ENCODE measurements around the gene NPRL2. TPM values are rescaled to one million over a fixed set of nuclear protein-coding genes. Genes with fewer than 3 reads are reported as not detected.

Gene NPRL2
- total RNA-seq, 2 experiments from 2014 or later = 33.2 to 35.8 TPM

DNA sequence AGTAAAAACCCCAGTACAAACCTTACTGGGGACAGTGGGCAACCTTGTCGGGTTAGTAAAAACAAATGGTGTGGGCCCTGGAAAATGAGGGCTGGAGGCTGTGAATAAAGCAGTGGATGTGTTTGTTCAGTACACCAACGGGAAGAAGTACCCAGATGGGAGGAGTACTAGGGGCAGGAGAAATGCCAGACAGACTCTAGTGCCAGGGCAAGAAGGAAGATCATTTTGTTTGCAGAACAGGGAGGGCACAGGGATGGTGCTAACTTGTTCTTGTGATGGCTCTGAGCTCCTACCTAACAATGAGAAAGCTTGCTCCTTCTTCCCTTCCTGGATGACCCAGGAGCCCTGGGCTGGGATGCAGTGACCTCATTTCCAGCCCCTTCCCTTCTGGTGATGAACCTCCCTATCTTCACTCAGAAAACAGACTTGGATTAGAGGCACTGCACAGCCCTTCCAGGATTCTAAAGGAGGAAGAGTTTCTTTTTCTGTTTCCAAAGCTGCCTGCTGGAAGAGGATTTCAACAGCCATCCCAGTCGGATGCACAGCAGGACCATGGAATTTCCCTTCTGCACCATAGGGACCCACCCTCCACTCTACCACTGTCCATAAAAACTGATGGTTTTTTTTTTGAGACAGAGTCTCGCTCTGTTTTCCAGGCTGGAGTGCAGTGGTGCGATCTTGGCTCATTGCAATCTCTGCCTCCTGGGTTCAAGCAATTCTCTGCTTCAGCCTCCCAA, 16.1 kb downstream of the NPRL2 start:
- no peaks in the 10 kb centered on the region for H3K27me3 Mint-ChIP-seq
- intact Hi-C loops (cut with micrococcal nuclease) = no loop called here
- POLR2A ChIA-PET = interaction anchor here (0.5 to 1.2 kb wide), 2 partner anchors 10 to 1884 kb away, joined by 3 read pairs; no protein-coding TSS in a partner anchor
- CTCF ChIA-PET = interaction anchor here (0.9 to 2.4 kb wide), 3 partner anchors 10 to 15 kb away, joined by 3 to 16 read pairs (median 4); no protein-coding TSS in a partner anchor
- H3K4me1 Mint-ChIP-seq (ENCODE audit: low read depth) = peaks cover 45% of the 10 kb centered on the region
- H3K4me3 Mint-ChIP-seq = peak overlapping the region; percentile 52
- no peak for DNase-seq
- peak overlapping the region; percentile 81 for H3K27ac Mint-ChIP-seq
- peaks cover 54% of the 10 kb centered on the region for H3K36me3 Mint-ChIP-seq
- H3K9me3 Mint-ChIP-seq = no peaks in the 10 kb centered on the region

DNA sequence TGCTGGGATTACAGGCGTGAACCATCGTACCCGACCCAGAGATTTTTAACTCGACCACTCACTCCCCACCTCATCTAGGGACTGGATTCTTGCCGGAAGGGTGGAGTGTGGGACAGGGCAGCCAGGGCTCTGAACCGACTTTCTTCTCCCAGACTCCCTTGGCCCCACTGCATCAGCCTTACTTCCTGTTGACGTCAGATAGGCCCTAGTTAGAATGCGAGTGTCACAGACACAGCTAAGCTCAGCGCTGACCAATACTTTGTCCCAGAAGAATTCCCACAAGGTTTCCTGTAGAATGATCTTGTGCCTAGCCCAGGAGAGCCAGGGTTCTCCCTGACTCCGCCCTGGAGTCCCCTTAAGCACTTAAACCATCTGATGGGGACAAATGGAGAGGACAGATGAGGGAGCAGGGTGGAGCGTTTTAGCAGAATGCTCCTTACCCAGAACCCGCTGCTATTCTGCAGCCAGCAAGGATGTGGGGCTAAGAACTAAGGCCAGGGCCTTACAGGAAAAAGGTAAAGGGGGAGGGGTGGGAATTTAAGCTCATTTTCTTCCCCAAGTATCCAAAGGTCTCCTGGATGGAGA, 16.7 kb downstream of the NPRL2 start:
- Mint-ChIP-seq H3K36me3 (peaks cover 49% of the 10 kb centered on the region), H3K27ac (peak overlapping the region; percentile 81), H3K4me1 (ENCODE audit: low read depth) (peaks cover 40% of the 10 kb centered on the region), H3K4me3 (peak overlapping the region; percentile 52), H3K27me3 (no peaks in the 10 kb centered on the region), H3K9me3 (no peaks in the 10 kb centered on the region)
- DNase-seq = no peak
- ChIA-PET POLR2A (interaction anchor here (1.1 to 1.2 kb wide), 2 partner anchors 10 to 12 kb away, joined by 3 read pairs; no protein-coding TSS in a partner anchor), CTCF (interaction anchor here (0.7 to 2.4 kb wide), 4 partner anchors 10 to 19 kb away, joined by 3 to 16 read pairs (median 4); no protein-coding TSS in a partner anchor)
- intact Hi-C loops (cut with micrococcal nuclease) = no loop called here

DNA sequence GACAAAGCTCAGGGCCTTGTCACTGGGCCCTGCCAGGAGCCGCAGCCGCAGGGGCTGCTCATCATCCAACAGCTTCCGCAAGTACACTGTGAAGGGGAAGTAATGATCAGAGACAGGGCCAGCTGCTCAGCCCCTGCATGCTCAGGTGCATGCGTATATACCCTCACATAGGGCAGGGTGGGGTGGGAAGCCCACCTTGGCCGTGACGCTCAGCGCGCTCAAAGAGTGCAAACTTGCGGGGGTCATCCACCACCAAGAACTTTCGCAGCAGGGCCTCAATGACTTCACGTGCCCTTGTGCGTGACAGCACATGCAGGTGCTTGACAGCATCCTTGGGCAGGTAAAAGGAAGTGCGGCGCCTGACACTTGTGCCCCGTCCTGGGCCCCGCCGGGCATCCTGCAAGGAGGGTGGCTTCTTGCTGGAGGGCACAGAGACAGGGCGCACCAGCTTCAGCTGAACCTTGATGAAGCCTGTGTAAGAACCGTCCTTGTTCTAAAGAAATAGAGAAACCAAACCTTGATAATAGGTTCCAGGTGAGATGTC, 19.1 kb downstream of the NPRL2 start:
- peaks cover 50% of the 10 kb centered on the region for H3K4me1 Mint-ChIP-seq (ENCODE audit: low read depth)
- POLR2A ChIA-PET = no interaction called here
- CTCF ChIA-PET = interaction anchor here (0.6 to 1.6 kb wide), 3 partner anchors 10 to 67 kb away, joined by 3 to 6 read pairs (median 4); no protein-coding TSS in a partner anchor
- intact Hi-C loops (cut with micrococcal nuclease) = no loop called here
- H3K36me3 Mint-ChIP-seq = peaks cover 35% of the 10 kb centered on the region
- H3K27ac Mint-ChIP-seq = no peak overlapping the region
- no peak overlapping the region for H3K4me3 Mint-ChIP-seq
- H3K27me3 Mint-ChIP-seq = no peaks in the 10 kb centered on the region
- DNase-seq = no peak
- no peaks in the 10 kb centered on the region for H3K9me3 Mint-ChIP-seq

DNA sequence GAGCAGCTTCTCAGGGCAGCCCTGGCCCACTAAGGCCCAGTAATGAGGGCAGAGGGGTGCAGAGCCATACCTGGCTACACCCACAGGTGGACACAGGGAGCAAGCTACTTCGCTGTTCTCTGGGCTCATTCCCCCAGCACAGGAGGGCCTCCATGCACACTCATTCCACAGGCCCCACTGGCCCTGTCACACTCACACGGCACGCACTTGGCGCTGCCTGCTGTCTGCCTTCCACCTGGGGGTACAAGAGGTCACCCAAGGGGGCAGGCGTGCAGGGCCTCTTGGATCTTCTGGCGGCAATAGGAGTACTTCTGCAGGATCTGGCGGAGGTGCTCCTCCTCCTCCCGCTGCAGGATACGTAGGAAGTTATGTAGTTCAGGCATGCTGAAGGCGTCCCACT, 20.2 kb downstream of the NPRL2 start:
- Mint-ChIP-seq H3K27ac (no peak overlapping the region), H3K4me1 (ENCODE audit: low read depth) (peaks cover 42% of the 10 kb centered on the region), H3K36me3 (peaks cover 29% of the 10 kb centered on the region), H3K9me3 (no peaks in the 10 kb centered on the region), H3K27me3 (no peaks in the 10 kb centered on the region), H3K4me3 (no peak overlapping the region)
- ChIA-PET CTCF (no interaction called here), POLR2A (interaction anchor here (0.7 kb wide), 1 partner anchor 84 kb away, joined by 3 read pairs; no protein-coding TSS in a partner anchor)
- intact Hi-C loops (cut with micrococcal nuclease) = no loop called here
- DNase-seq = no peak

DNA sequence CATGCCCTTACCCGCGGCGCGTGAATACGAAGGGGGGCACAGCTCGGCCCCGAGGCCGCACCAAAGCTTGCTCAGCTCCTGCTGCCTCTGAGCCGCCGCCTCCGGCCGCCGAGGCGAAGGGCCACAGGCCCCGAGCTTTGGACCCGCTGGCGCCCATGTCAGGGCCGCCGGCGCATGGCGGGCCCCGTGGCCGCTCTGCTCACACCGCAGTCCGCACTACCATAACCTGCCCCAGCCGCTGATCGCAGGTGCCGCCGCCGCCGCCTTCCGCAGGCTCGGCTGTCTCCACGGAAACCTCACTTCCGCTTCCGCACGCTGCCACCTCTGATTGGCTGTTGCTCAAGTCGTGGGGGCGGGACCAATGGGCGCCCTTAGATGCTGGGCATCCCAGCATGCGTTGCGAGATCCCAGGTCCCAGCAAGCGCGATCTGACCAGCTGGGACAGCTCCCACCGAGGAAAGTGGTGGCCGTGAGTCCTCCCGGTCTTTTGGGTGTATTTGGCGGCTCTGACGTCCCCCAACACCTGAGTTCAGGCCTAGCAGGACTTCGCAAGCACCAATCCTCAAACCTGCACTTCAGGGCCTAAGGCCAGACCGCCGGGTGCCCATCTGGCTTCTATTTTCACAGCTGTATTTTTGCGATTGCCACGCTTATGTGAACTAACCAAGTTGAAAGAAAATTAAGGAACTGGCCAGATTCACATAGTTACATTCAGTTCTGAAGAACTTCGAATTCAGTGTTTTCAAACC, 22.5 kb downstream of the NPRL2 start, which contains the start of gene TUSC2:
TUSC2 (minus strand) TSS at position 281 of the 749 bp plus-strand sequence; CDS start at position 157, 124 bp downstream.
- Mint-ChIP-seq H3K9me3 (no peaks in the 10 kb centered on the region), H3K36me3 (peaks cover 18% of the 10 kb centered on the region), H3K27me3 (no peaks in the 10 kb centered on the region), H3K4me3 (peak within 1 kb of the TSS; percentile 89), H3K27ac (peak within 1 kb of the TSS; percentile 64), H3K4me1 (ENCODE audit: low read depth) (peaks cover 23% of the 10 kb centered on the region)
- intact Hi-C loops (cut with micrococcal nuclease) = loop anchor here (1.0 to 2.0 kb wide), 3 partner anchors 9 to 36 kb away; partner anchors contain the start of genes HYAL3, IFRD2 and NAA80
- ChIA-PET CTCF (interaction anchor here (0.6 to 4.9 kb wide), 8 partner anchors 9 to 102 kb away, joined by 3 to 30 read pairs (median 4); partner anchors contain the start of genes HYAL3, LSMEM2 and NAA80), POLR2A (interaction anchor here (1.0 to 2.6 kb wide), 7 partner anchors 9 to 36 kb away, joined by 3 to 36 read pairs (median 7); partner anchors contain the start of genes CYB561D2, HYAL3, IFRD2 and NAA80)
- peak; percentile 98 for DNase-seq

DNA sequence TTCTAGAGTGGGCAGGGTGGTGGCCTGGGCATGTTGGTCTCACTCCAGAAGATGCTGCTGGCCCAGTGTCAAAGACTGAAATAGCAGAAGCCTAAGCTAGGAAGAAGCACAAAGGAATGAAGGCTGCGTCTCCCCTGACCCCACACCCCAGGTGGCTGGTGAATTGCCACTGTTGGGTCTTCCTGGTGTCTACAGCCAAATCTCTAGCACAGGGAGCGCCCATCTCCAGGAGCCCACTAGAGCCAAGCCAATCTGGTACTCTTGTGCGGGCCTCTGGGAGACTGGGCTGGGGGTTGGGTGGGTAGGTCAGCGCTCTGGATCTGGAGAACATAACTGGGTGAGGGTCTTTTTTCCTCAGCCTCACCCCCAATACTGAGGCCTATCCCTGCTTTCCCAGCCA, 23.4 kb downstream of the NPRL2 start:
- Mint-ChIP-seq H3K27me3 (no peaks in the 10 kb centered on the region), H3K9me3 (no peaks in the 10 kb centered on the region), H3K36me3 (peaks cover 14% of the 10 kb centered on the region), H3K4me3 (peak overlapping the region; percentile 89), H3K4me1 (ENCODE audit: low read depth) (peaks cover 23% of the 10 kb centered on the region), H3K27ac (no peak overlapping the region)
- ChIA-PET CTCF (interaction anchor here (1.0 to 4.9 kb wide), 3 partner anchors 29 to 81 kb away, joined by 3 to 30 read pairs (median 10); partner anchors contain the start of genes HYAL3, LSMEM2 and NAA80), POLR2A (interaction anchor here (1.0 to 2.6 kb wide), 5 partner anchors 9 to 35 kb away, joined by 3 to 36 read pairs (median 8); partner anchors contain the start of genes CYB561D2, IFRD2, NPRL2 and RASSF1)
- no peak for DNase-seq
- intact Hi-C loops (cut with micrococcal nuclease) = no loop called here

DNA sequence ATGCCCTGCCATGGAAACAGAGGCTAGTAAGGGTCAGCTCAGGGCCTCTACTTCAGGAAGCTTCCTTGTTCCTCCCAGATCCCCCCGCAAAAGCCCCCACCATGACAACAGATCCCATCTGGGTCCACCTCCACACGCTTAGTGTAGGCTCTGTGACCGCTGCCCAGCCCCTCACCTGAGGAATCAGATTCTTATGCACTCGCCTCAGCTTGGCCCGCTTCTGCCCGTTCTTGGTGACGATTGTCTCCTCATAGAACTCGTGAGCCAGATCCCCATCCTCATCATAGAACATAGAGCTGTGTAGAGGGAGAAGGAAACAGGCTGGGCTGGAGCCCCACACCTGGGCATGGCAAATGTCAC, 24.4 kb downstream of the NPRL2 start:
- no peaks in the 10 kb centered on the region for H3K27me3 Mint-ChIP-seq
- no peaks in the 10 kb centered on the region for H3K9me3 Mint-ChIP-seq
- no peak for DNase-seq
- ChIA-PET CTCF (interaction anchor here (0.8 to 4.9 kb wide), 5 partner anchors 9 to 34 kb away, joined by 3 to 30 read pairs (median 6); partner anchors contain the start of genes HYAL3, IFRD2, NAA80 and RASSF1), POLR2A (no interaction called here)
- H3K27ac Mint-ChIP-seq = no peak overlapping the region
- peaks cover 11% of the 10 kb centered on the region for H3K36me3 Mint-ChIP-seq
- intact Hi-C loops (cut with micrococcal nuclease) = no loop called here
- peak overlapping the region; percentile 16 for H3K4me3 Mint-ChIP-seq
- peaks cover 23% of the 10 kb centered on the region for H3K4me1 Mint-ChIP-seq (ENCODE audit: low read depth)

DNA sequence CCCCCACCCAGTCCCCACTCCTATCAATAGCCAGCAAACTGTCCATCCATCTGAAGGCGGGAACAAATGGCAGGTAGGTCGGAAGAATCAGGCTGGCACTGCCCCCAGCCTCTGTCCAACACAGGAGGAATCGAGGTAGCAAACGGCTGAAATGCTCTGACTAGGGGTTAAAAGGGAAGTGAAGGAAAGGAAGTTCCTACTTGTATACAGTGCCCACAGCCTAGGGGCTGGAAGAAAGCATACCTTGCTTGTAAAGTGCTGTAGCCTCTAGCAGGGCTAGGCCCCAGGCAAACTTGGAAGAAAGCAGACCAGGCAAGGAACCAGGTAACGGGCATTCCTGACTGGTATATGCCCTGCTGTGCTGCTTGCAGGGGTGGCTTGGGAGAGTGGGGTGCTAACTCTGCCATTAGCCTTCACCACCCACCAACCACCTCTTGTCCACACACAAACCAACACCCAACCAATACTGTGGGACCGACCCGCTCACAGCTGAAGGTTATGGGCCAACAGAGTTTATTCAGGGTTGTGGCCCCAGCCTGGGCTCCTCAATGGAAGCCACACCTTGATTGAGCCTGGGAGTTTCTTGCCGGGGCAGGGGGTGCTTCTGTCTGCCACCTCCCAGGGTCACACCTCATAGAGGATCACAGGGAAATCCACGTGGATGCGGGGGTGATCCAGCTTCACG, 24.9 kb downstream of the NPRL2 start:
- intact Hi-C loops (cut with micrococcal nuclease) = no loop called here
- ChIA-PET POLR2A (no interaction called here), CTCF (interaction anchor here (0.8 to 4.9 kb wide), 7 partner anchors 9 to 33 kb away, joined by 3 to 30 read pairs (median 8); partner anchors contain the start of genes HYAL3, IFRD2, NAA80 and RASSF1)
- no peak for DNase-seq
- peaks cover 23% of the 10 kb centered on the region for H3K4me1 Mint-ChIP-seq (ENCODE audit: low read depth)
- peaks cover 5% of the 10 kb centered on the region for H3K36me3 Mint-ChIP-seq
- H3K4me3 Mint-ChIP-seq = no peak overlapping the region
- H3K27ac Mint-ChIP-seq = no peak overlapping the region
- H3K27me3 Mint-ChIP-seq = no peaks in the 10 kb centered on the region
- H3K9me3 Mint-ChIP-seq = no peaks in the 10 kb centered on the region

DNA sequence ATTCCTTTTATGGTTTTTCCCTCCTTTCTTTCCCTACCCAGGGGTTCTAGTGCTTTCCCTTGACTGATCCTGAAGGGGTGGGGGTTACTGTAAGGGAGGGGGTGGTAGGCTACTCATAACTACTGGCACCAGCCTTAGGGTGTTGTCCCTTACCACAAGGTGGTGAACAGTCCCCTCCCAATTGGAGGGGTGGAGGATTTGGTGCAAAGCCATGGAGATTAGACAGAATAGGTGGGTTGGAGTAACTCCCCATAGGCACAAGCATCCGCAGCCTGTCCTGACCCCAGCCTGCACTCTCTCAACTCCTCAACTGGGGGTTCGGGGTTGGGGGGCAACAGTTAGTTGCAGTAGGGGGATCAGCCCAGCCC, 25.5 kb downstream of the NPRL2 start:
- ChIA-PET POLR2A (interaction anchor here (1.6 to 1.8 kb wide), 2 partner anchors 12 to 26 kb away, joined by 5 to 10 read pairs; partner anchors contain the start of genes HYAL3 and NAA80), CTCF (interaction anchor here (0.6 to 4.9 kb wide), 10 partner anchors 10 to 83 kb away, joined by 3 to 30 read pairs (median 12); partner anchors contain the start of genes CYB561D2, HYAL3, IFRD2 and LSMEM2)
- Mint-ChIP-seq H3K9me3 (no peaks in the 10 kb centered on the region), H3K4me3 (no peak overlapping the region), H3K27ac (no peak overlapping the region), H3K4me1 (ENCODE audit: low read depth) (peaks cover 27% of the 10 kb centered on the region), H3K27me3 (no peaks in the 10 kb centered on the region), H3K36me3 (peaks cover 2% of the 10 kb centered on the region)
- no peak for DNase-seq
- intact Hi-C loops (cut with micrococcal nuclease) = no loop called here

DNA sequence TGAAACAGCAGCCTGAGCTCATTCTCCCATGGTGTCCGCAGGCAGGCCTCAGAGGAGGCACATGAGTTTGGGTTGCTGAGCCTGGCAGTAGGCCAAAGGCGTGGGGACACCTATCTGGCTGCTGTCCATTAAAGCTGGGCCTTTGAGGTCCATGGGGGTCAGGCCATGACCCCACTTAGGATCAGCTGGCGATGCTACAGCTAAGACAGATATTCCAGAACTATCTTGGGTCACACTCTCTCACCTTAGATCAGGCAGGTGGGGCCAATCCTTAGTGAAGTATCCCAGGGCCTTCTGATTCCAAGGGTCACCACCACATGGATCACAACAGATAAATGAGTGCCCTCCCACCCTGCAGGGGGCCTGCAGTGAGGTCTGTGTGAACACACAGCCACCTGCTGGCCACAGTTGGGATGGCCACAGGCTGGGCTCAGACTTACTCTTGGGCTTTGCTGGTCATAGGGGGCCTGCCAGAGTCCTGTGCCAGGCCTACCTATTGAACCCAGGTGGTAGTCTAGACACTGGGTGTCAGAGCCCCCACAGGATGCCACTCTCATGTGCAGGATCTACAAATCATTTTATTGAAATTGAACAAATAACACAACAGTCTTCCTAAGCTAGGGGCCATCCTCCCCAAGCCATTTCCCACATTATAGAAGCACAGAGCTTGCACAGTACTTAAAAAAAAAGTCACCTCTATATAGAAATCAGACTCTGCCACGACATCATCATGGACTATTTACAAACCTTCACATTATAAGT, 26.0 kb downstream of the NPRL2 start:
- POLR2A ChIA-PET = interaction anchor here (0.6 to 1.8 kb wide), 4 partner anchors 10 to 26 kb away, joined by 3 to 10 read pairs (median 4); partner anchors contain the start of genes HYAL3 and NAA80
- peak; percentile 70 for DNase-seq
- CTCF ChIA-PET = interaction anchor here (0.6 to 4.9 kb wide), 21 partner anchors 11 to 204 kb away, joined by 3 to 30 read pairs (median 5); partner anchors contain the start of genes CYB561D2, HYAL1, HYAL3 and IFRD2
- H3K36me3 Mint-ChIP-seq = peaks cover 2% of the 10 kb centered on the region
- no peaks in the 10 kb centered on the region for H3K9me3 Mint-ChIP-seq
- peaks cover 32% of the 10 kb centered on the region for H3K4me1 Mint-ChIP-seq (ENCODE audit: low read depth)
- no peaks in the 10 kb centered on the region for H3K27me3 Mint-ChIP-seq
- no peak overlapping the region for H3K4me3 Mint-ChIP-seq
- H3K27ac Mint-ChIP-seq = no peak overlapping the region
- intact Hi-C loops (cut with micrococcal nuclease) = loop anchor here (1.0 kb wide), 1 partner anchor 50 kb away; no protein-coding TSS in a partner anchor

All from activated CD4-positive, alpha-beta memory T cell treated with anti-CD3 and anti-CD28 coated beads for 36 hours (primary cell).